ENCODE data around the gene FHOD3. TPM values are rescaled to one million over a fixed set of nuclear protein-coding genes. Genes with fewer than 3 reads are reported as not detected.

The FHOD3 gene
- total and polyA plus RNA-seq, 9 donors: 27.1 to 36.8 (median 33.7) TPM

GRCh38 chr18:36518839-36519238 lies 221.3 kb downstream of the FHOD3 start:
- 56% methylated on average over 2 of the region's 3 CpGs for WGBS (ENCODE audit: insufficient coverage)
- Histone ChIP-seq H3K27me3 (ENCODE audit: control insufficient read depth, insufficient read depth, low read length) (no peaks in the 10 kb centered on the region), H3K4me3 (ENCODE audit: low read length) (no peak overlapping the region), H3K27ac (ENCODE audit: low read length) (no peak overlapping the region), H3K9me3 (replicated peaks; ENCODE audit: control insufficient read depth, low read depth, low read length) (no peaks in the 10 kb centered on the region), H3K36me3 (ENCODE audit: control insufficient read depth, insufficient read depth, low read length) (no peaks in the 10 kb centered on the region), H3K4me1 (ENCODE audit: control insufficient read depth, insufficient read depth, low read length) (no peaks in the 10 kb centered on the region)
- no peak for DNase-seq

- no peaks in the 10 kb centered on the region for H3K9me3 ChIP-seq (replicated peaks; ENCODE audit: control insufficient read depth, low read depth, low read length)
- H3K36me3 ChIP-seq (ENCODE audit: control insufficient read depth, insufficient read depth, low read length): no peaks in the 10 kb centered on the region
- no peak overlapping the region for H3K27ac ChIP-seq (ENCODE audit: low read length)
- DNase-seq: no peak
- no peaks in the 10 kb centered on the region for H3K4me1 ChIP-seq (ENCODE audit: control insufficient read depth, insufficient read depth, low read length)
- no peak overlapping the region for H3K4me3 ChIP-seq (ENCODE audit: low read length)
- no peaks in the 10 kb centered on the region for H3K27me3 ChIP-seq (ENCODE audit: control insufficient read depth, insufficient read depth, low read length)
- WGBS (ENCODE audit: insufficient coverage): 90% methylated on average over 3 of the region's 3 CpGs
These were observed 221.8 kb downstream of the FHOD3 start for GRCh38 chr18:36519358-36519757.

- Histone ChIP-seq H3K27ac (ENCODE audit: low read length) (no peak overlapping the region), H3K4me1 (ENCODE audit: control insufficient read depth, insufficient read depth, low read length) (no peaks in the 10 kb centered on the region)
- WGBS (ENCODE audit: insufficient coverage): no CpG with 5 or more reads among the region's 1 CpG
These were observed 225.0 kb downstream of the FHOD3 start for GRCh38 chr18:36522509-36522908.

GRCh38 chr18:36525913-36526312 lies 228.4 kb downstream of the FHOD3 start:
- H3K27ac ChIP-seq (ENCODE audit: low read length): no peak overlapping the region
- DNase-seq: no peak
- no peak overlapping the region for H3K4me3 ChIP-seq (ENCODE audit: low read length)
- no CpG with 5 or more reads among the region's 3 CpGs for WGBS (ENCODE audit: insufficient coverage)
- no peaks in the 10 kb centered on the region for H3K36me3 ChIP-seq (ENCODE audit: control insufficient read depth, insufficient read depth, low read length)
- H3K4me1 ChIP-seq (ENCODE audit: control insufficient read depth, insufficient read depth, low read length): no peaks in the 10 kb centered on the region
- no peaks in the 10 kb centered on the region for H3K9me3 ChIP-seq (replicated peaks; ENCODE audit: control insufficient read depth, low read depth, low read length)
- no peaks in the 10 kb centered on the region for H3K27me3 ChIP-seq (ENCODE audit: control insufficient read depth, insufficient read depth, low read length)

More at GRCh38 chr18:36522509-36522908, 225.0 kb downstream of the FHOD3 start:
- no peaks in the 10 kb centered on the region for H3K36me3 ChIP-seq (ENCODE audit: control insufficient read depth, insufficient read depth, low read length)
- no peaks in the 10 kb centered on the region for H3K27me3 ChIP-seq (ENCODE audit: control insufficient read depth, insufficient read depth, low read length)
- DNase-seq: no peak
- no peaks in the 10 kb centered on the region for H3K9me3 ChIP-seq (replicated peaks; ENCODE audit: control insufficient read depth, low read depth, low read length)
- no peak overlapping the region for H3K4me3 ChIP-seq (ENCODE audit: low read length)

GRCh38 chr18:36526611-36527010 lies 229.1 kb downstream of the FHOD3 start:
- Histone ChIP-seq H3K4me3 (ENCODE audit: low read length) (no peak overlapping the region), H3K36me3 (ENCODE audit: control insufficient read depth, insufficient read depth, low read length) (no peaks in the 10 kb centered on the region), H3K4me1 (ENCODE audit: control insufficient read depth, insufficient read depth, low read length) (no peaks in the 10 kb centered on the region), H3K27me3 (ENCODE audit: control insufficient read depth, insufficient read depth, low read length) (no peaks in the 10 kb centered on the region), H3K9me3 (replicated peaks; ENCODE audit: control insufficient read depth, low read depth, low read length) (no peaks in the 10 kb centered on the region), H3K27ac (ENCODE audit: low read length) (no peak overlapping the region)
- 83% methylated on average over 1 of the region's 4 CpGs for WGBS (ENCODE audit: insufficient coverage)
- DNase-seq: no peak

- WGBS (ENCODE audit: insufficient coverage): 78% methylated on average over 4 of the region's 6 CpGs
- Histone ChIP-seq H3K9me3 (replicated peaks; ENCODE audit: control insufficient read depth, low read depth, low read length) (no peaks in the 10 kb centered on the region), H3K36me3 (ENCODE audit: control insufficient read depth, insufficient read depth, low read length) (no peaks in the 10 kb centered on the region), H3K4me1 (ENCODE audit: control insufficient read depth, insufficient read depth, low read length) (no peaks in the 10 kb centered on the region), H3K27me3 (ENCODE audit: control insufficient read depth, insufficient read depth, low read length) (no peaks in the 10 kb centered on the region), H3K27ac (ENCODE audit: low read length) (no peak overlapping the region), H3K4me3 (ENCODE audit: low read length) (no peak overlapping the region)
- DNase-seq: no peak
These were observed 229.5 kb downstream of the FHOD3 start for GRCh38 chr18:36527051-36527450.

GRCh38 chr18:36527740-36528455 lies 230.4 kb downstream of the FHOD3 start:
- DNase-seq: no peak
- Histone ChIP-seq H3K36me3 (ENCODE audit: control insufficient read depth, insufficient read depth, low read length) (no peaks in the 10 kb centered on the region), H3K27ac (ENCODE audit: low read length) (no peak overlapping the region), H3K4me3 (ENCODE audit: low read length) (no peak overlapping the region), H3K9me3 (replicated peaks; ENCODE audit: control insufficient read depth, low read depth, low read length) (no peaks in the 10 kb centered on the region), H3K27me3 (ENCODE audit: control insufficient read depth, insufficient read depth, low read length) (no peaks in the 10 kb centered on the region), H3K4me1 (ENCODE audit: control insufficient read depth, insufficient read depth, low read length) (no peaks in the 10 kb centered on the region)
- 75% methylated on average over 1 of the region's 2 CpGs for WGBS (ENCODE audit: insufficient coverage)

- Histone ChIP-seq H3K27me3 (ENCODE audit: control insufficient read depth, insufficient read depth, low read length) (no peaks in the 10 kb centered on the region), H3K27ac (ENCODE audit: low read length) (no peak overlapping the region), H3K4me1 (ENCODE audit: control insufficient read depth, insufficient read depth, low read length) (no peaks in the 10 kb centered on the region), H3K36me3 (ENCODE audit: control insufficient read depth, insufficient read depth, low read length) (no peaks in the 10 kb centered on the region), H3K9me3 (replicated peaks; ENCODE audit: control insufficient read depth, low read depth, low read length) (no peaks in the 10 kb centered on the region), H3K4me3 (ENCODE audit: low read length) (no peak overlapping the region)
- 97% methylated on average over 6 of the region's 8 CpGs for WGBS (ENCODE audit: insufficient coverage)
- DNase-seq: no peak
These were observed 232.2 kb downstream of the FHOD3 start for GRCh38 chr18:36529747-36530146.

GRCh38 chr18:36530676-36531405 lies 233.3 kb downstream of the FHOD3 start:
- Histone ChIP-seq H3K9me3 (replicated peaks; ENCODE audit: control insufficient read depth, low read depth, low read length) (no peaks in the 10 kb centered on the region), H3K27ac (ENCODE audit: low read length) (no peak overlapping the region), H3K4me1 (ENCODE audit: control insufficient read depth, insufficient read depth, low read length) (no peaks in the 10 kb centered on the region), H3K27me3 (ENCODE audit: control insufficient read depth, insufficient read depth, low read length) (no peaks in the 10 kb centered on the region), H3K4me3 (ENCODE audit: low read length) (no peak overlapping the region), H3K36me3 (ENCODE audit: control insufficient read depth, insufficient read depth, low read length) (no peaks in the 10 kb centered on the region)
- no peak for DNase-seq
- 90% methylated on average over 3 of the region's 4 CpGs for WGBS (ENCODE audit: insufficient coverage)

GRCh38 chr18:36531636-36532035 lies 234.1 kb downstream of the FHOD3 start:
- WGBS (ENCODE audit: insufficient coverage): 93% methylated on average over 7 of the region's 7 CpGs
- H3K4me1 ChIP-seq (ENCODE audit: control insufficient read depth, insufficient read depth, low read length): no peaks in the 10 kb centered on the region
- no peak for DNase-seq

More at GRCh38 chr18:36531636-36532035, 234.1 kb downstream of the FHOD3 start:
- Histone ChIP-seq H3K9me3 (replicated peaks; ENCODE audit: control insufficient read depth, low read depth, low read length) (no peaks in the 10 kb centered on the region), H3K4me3 (ENCODE audit: low read length) (no peak overlapping the region), H3K27me3 (ENCODE audit: control insufficient read depth, insufficient read depth, low read length) (no peaks in the 10 kb centered on the region), H3K27ac (ENCODE audit: low read length) (no peak overlapping the region), H3K36me3 (ENCODE audit: control insufficient read depth, insufficient read depth, low read length) (no peaks in the 10 kb centered on the region)
